ENCODE data around the gene SNRK.

Gene SNRK

GRCh38 chr3:43270078-43270477 lies 16.3 kb upstream of the SNRK start:
- DNase-seq = no peak

DNA sequence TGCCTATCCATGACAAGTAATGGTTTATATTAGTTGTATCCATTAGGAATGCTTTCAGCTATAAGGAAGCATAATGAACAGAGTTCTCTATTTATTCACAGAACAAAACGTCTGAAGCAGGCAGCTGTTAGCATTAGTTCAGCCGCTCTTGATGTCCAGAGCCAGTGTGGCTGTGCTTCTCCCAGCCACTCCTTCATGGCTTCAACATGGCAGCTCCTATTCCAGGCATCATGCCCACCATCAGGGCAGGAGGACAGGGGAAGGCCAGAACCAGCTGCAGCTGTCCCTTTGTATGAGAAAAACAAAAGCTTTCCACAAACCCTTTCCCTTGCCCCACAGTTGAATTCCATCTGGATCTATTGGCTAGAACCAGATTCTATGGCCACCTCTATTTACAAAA lies 12.9 kb upstream of the SNRK start:
- DNase-seq = no peak

DNA sequence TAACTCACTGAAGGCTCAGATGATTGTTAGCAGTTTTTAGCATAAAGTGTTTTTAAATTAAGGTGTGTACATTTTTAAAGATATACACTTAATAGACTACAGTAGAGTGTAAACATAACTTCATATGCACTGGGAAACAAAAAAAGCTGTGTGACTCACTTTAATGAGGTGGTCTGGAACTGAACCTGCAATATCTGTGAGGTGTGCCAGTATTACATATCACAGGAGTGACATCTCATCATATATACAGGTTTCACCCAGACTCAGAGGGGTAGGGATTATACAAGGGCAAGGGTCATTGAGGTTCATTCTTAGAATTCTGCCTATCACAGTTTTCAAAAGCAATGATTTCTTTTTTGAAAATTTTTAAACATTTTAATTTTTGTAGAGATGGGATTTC lies 7.3 kb upstream of the SNRK start:
- DNase-seq = no peak

DNA sequence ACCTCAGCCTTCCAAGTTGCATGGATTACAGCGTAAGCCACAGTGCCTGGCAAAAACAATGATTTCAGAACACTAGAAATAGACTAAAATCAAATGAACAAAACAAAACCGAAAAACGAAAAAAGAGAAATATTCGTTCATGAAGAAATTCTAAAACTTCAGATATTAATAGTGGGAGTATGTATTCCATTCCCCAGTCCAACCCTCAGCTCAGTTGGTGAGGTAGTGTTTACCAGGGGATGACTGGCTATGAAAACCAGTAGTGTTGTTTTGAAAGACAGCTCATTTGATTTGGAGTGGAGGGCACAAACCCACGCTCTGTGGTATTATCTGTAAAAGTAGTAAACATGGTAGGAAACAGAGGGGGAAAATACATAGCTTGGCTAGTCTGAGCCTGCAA lies 6.8 kb upstream of the SNRK start:
- no peak for DNase-seq

GRCh38 chr3:43281020-43281419 lies 5.3 kb upstream of the SNRK start:
- DNase-seq = no peak

DNA sequence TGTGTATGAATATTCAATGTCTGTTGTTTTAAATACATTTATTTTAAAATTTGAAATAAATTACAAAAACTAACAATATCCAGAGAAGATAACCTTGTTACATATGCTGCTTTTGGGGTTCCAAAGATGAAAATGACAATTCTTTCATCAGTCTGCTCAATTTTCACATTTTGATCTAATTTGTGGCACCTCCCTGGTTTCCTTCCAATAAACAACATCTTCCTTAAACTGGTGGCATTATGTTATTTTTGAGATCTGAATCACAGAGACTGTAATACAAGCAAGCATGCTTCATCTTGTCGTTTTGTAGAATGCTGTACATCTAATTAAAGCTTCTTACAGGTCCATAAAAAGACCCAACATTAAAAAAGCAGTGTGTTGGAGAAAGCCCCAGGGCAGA lies 2.2 kb upstream of the SNRK start:
- no peak for DNase-seq

GRCh38 chr3:43285644-43286043 lies 696 bp upstream of the SNRK start:
- no peak for DNase-seq

DNA sequence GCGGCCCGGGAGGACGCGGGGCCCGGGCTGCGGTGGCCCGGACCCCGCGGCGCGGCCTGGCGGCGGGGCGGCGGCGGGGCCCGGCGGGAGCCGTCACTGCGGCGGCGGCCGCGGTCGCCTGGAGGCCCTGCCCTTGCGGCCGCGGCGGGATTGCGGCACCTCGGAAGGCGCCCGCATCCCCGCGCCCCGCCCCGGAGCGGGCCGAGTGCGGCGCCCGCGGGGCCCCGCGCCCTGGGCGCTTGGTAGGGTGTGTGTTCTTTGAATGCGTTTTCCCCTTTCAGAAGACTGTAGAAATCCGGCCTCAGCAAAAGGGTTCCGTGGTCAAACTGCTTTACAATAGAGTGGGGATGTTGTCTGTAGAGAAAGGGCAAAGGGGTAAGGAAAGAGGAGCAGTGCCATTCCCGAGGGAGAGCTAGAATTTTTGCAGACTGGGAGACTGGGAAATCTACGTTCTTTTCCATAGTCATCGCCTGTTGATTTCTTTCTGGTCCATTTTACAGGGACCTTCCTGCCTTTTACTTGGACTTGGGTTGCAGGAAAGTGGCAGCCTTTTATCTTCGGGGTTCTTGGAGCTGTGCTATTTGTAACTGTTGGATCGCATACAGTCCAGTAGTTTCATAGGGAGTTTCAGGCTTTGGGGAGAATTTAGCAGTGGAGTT lies 630 bp downstream of the SNRK start:
- DNase-seq = peak; percentile 25

GRCh38 chr3:43287500-43287873 lies 1.1 kb downstream of the SNRK start:
- DNase-seq = no peak

DNA sequence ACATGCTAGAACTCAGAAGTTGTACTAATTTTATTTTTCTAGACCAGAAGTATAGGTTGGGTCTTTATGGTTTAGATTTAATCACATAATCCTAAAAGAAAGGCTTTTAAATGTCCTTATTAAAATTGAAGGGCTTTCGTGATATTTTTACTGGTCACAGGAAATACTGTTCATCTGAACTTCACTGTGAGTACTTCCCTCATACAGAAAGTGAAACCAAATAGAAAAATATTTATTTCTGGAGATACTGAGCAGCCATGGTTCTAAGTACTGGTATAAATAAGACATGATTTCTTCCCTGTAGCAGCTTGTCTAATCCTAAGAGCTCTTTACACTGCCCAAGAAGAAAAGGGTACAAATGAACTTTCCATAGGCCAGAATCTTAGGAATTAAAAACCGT lies 2.0 kb downstream of the SNRK start:
- no peak for DNase-seq

- DNase-seq = no peak
Observed at GRCh38 chr3:43288850-43289249, 2.5 kb downstream of the SNRK start.

- no peak for DNase-seq
Observed at GRCh38 chr3:43289401-43289800, 3.1 kb downstream of the SNRK start.

DNA sequence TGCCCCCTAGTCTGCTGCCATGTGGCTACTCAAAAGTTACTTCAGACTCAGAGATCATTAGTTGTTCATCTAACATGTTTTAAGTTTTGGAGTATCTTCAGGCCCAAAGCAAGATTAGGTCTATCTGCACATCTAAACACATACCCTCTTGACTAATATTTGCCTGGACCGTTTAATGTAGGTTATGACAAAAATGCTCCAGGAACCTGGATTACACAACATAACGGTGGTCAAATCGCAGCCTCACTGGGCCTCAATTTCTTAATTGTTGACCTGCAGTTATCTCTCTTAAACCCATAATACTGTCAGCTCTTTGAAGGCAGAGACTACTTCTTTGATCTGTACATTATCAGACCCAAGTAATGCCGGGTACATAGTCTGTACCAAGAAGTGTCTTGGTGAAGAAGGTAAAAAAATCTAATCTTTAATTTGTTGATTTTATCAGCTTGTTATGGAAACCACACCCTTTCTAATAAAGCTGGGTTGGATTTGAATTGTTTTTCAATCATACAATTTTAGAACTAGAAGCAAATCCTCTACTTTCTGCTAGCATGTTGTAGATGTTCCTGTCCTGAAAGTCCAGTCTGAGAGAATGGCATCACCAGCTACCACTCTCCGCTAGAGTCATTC lies 3.6 kb downstream of the SNRK start:
- no peak for DNase-seq

- no peak for DNase-seq
Observed at GRCh38 chr3:43290956-43291355, 4.6 kb downstream of the SNRK start.

DNA sequence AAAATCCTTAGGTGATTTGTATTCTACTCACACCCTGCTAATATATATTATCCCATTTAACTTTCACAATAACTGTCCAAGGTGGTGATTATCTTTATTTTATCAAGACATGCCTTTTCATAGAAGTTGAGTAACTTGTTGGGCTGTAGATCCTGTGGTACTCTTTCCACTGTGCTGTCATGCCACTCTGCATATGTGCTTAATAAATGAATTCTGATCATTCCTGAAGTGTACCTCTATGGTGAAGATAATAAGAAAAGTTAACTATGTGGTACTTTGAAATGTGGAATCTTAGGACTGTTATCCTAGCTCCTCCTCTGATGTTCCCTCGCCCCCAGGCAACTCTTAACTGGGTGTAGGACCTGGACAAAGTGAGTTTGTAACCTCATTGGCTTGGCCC lies 5.2 kb downstream of the SNRK start:
- DNase-seq = no peak

DNA sequence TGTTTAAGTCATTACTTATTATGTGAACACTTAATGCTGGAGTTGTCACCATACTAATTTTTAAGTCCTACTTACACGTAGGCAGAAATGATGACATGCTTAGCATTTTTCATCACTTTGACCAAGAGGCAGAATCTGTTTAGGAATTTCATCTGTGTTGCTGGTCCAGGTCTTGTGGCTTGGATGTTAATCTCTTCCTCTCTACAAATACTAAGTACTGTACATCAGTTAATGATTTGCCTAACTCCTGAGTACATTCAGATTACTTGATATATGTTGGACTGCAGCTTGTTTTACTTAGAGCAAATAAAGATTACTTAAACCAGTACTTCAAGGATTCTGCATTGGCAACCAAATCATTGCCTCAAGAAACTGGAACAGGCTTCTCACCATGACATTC lies 8.6 kb downstream of the SNRK start:
- DNase-seq = no peak

DNA sequence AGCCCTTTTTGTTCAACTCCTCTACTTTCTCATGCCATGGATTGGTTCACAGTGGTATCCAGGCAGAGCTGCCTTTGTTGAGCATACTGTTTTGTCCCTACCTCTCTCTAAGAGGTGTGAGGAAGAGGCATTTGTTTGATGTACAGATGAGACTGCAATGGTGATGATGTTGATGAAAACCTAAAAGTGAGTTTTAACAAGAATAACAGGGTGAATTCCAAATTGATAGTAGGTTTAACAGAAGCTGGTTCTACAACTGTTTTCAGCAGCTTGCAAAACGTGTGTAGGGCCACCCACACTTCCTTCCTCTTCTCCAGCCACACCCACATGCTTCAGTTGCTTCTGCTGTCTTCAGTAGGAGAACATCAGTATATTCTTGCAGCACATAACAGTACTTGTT lies 10.2 kb downstream of the SNRK start:
- DNase-seq = peak; percentile 35

- no peak for DNase-seq
Observed at GRCh38 chr3:43298292-43298691, 12.0 kb downstream of the SNRK start.

DNA sequence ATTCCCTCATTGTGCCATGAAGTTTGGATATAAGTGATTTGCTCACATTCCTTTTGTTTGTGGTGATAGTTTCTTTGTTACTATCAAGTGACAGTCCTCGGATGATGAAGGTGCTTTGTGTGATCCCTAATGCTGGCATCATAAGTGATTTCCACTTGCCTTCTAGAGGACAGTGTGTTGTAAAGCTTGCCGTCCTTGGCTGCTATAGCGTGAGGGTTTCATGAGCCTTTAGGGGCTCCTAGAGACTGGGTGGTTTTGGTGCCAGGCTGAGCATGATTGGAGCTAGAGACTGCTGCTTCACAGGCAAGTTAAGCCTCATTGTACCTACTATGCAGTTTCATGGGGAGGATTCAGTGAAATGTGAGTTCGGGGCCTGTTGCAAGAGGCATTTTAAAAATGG lies 12.4 kb downstream of the SNRK start:
- DNase-seq = no peak

DNA sequence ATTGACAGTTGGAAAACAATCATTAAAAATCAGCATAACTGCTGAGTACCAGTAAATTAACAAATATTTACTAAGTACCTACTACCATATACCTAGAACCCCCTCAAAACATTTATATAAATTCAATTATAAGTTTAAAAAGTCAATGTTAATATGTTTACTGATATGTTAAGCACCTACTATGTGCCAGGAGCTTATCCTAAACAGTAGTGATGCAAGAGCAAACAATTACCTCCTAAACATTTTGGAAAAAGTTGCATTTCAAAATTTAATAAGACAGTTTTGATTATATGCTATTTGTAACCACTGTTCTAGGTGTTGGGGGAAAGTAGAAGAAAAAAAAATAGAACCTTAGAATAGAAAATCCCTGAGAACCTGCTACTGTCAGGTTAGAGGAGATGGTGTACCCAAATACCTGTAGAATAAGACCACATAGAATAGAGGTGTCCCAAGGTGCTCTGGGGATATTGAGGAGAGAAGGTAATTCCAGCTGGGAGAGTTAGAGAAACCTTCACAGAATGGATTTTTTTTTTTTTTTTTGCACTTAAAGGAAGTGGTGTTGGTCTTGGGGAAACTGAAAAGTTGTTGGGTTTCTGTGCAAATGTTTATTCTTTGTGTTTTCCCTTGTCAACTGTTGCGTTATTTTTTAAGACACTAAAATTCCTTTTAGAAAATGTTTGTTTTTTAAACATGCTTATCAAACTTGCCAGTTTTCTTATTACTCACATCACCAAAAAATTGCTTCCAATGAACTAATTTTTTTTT lies 16.0 kb downstream of the SNRK start:
- no peak for DNase-seq

DNA sequence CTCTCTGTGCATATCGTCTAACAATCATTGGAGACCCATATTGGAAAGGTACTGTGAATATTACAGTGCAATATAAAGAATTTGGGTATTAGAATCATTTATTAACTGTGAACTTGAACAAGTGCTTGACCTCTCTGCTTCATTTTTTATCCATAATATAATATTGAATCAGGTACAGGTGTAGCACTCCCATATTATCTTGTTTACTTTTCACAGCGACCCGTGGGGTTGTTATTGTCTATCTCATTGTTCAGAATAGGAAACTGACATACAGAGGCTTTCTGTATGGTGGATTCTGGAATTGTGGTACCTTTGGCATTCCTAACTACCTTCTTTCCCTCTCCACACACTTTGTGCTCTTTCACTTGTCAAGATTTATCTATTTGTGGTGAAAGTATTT lies 17.8 kb downstream of the SNRK start:
- no peak for DNase-seq

DNA sequence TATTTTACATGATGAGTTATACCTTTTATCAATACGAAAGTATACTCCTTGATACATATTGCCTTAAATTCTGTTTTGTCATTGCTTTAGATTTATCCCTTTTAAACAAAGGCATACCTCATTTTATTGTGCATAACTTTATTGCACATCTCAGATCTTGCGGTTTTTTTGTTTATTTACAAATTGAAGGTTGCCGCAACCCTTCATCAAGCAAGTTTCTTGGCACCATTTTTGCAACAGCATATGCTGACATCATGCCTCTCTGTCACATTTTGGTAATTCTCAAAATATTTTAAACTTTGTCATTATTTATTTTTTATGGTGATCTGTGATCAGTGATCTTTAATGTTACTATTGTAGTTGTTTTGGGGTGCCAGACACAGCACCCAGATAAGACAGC lies 20.9 kb downstream of the SNRK start:
- DNase-seq = no peak

DNA sequence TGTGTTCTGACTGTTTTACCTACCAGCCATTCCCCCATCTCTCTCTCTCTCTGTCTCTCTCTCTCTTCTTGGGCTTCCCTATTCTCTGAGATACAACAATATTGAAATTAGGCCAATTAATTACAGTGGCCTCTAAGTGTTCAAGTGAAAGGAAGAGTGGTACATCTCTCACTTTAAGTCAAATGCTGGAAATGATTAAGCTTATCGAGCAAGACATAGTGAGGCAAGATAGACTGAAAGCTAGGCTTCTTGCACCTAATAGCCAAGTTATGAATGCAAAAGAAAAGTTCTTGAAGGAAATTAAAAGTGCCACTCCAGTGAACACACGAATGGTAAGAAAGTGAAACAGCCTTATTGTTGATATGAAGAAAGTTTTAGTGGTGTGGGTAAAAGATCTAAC lies 21.3 kb downstream of the SNRK start:
- DNase-seq = no peak
